NCI-H128 (cell line): ENCODE data around the gene CERS6.
"Not testable (repeated sequence)": the region's sequence is repeated elsewhere in the genome, so short reads cannot be mapped to it uniquely, and the experiment has no call there.

Source experiments
- DNase-seq: peaks from one replicate; lab custom pipeline; 2025; ENCODE audit not compliant: unreplicated experiment; lab: John Stamatoyannopoulos, UW

CERS6 gene

DNA sequence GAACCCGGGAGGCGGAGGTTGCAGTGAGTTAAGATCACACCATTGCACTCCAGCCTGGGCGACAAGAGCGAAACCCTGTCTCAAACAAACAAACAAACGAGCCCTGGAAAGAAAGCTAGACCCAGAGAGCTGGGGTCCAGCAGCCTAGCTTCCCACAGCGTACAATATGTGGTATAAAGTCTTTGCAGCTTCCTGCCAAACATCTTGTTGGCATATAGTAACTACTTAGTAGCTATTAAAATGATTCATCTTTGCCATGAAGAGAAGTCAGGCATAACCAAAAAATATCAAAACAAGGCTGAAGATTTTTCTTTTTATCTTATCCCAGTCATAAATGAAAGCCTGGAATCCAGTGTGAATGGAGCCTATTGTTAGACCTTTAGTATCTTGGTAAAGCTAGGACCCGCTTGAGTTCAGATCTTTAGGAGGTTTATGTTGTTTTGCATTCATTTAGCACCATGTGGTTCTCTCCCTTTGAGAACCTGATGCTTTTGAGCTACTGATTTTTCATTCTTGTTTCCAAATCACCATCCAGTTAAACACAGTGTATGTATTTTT is 206.7 kb downstream of the CERS6 start:
- DNase-seq = no peak

DNA sequence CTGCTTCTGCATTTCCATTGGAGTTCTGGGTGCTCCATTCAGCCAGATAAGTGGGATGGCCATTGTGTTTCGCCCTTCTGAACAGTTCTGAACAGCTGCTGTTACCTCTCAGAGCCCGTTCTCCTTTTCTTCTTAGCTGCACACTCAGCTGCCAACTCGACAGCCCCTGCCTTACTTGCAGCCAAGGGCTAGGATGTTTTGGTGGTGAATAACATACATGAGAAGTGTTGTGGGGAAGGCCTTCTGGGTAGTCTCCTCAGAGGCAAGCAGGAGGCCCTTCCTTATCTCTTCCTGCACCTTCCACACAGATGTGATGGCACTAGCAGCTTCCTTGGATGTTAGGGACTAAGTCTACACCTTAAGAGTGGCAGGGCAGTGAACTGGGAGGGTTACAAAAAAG is 207.9 kb downstream of the CERS6 start:
- no peak for DNase-seq

DNA sequence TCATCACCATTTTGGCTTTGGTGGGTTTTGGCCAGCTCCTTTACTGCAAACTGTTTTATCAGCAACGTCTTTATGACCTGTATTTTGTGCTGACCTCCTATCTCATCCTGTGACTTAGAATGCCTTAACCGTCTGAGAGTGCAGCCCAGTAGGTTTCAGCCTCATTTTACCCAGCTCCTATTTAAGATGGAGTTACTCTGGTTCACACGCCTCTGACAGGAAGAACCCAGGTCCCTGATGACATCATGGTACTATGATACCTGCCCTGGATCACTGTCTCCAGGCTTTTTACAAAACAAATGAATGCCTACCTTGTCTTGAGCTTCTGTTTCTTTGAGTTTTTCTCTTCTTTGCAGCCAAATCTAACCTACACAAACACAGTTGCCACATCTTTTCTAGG is 208.6 kb downstream of the CERS6 start:
- not testable (repeated sequence) for DNase-seq

DNA sequence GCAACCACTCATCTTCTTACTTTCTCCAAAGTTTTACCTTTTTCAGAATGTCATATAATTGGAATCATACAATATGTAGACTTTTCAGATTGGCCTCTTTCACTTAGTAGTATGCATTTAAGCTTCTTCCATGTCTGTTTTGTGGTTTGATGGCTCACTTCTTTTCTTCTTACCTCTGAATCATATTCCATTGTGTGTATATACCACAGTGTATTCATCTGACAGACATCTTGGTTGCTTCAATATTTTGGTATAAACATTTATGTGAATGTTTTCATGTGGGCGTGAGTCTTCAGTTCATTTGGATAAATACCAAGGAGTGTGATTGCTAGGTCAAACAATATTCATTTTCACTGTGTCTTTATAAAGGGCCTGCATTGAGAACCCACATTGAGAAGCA is 210.3 kb downstream of the CERS6 start:
- DNase-seq = no peak

DNA sequence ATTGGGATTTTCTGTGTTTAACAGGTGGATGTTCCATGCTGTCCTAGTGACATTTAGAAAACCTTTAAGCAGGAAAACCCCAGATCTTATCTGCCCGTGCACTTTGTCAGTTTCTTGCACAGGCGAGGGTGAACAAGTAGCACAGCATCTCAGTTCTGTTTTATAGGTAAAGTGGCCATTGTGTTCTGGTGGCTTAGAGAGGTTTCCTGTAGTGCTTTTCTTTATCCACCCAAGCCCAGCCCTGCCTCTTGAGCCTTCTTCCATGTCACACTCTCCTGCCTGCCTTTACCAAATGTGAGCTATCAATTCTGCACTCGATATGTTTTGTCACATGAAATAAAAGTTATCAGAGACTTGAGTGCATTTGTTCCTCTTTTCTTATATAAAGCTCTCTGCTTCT is 211.1 kb downstream of the CERS6 start:
- no peak for DNase-seq

DNA sequence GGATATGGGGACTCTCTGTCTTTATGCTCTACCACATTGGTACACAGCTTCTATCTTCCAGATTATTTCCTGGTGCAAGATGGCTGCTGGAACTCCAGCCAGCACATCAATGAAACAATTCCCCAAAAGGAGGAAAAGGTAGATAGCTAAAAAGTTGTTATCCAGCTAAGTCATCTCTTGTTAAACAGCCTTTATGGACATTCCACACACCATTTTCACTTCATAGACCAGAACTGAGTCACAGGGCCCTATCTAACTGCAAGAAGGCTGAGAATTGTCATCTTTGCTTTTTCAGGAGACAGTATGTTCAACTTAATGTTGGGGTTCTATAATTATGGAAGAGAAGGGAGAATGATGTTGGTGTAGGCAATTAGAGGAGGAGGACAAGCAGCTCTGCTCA is 213.1 kb downstream of the CERS6 start:
- DNase-seq = no peak

DNA sequence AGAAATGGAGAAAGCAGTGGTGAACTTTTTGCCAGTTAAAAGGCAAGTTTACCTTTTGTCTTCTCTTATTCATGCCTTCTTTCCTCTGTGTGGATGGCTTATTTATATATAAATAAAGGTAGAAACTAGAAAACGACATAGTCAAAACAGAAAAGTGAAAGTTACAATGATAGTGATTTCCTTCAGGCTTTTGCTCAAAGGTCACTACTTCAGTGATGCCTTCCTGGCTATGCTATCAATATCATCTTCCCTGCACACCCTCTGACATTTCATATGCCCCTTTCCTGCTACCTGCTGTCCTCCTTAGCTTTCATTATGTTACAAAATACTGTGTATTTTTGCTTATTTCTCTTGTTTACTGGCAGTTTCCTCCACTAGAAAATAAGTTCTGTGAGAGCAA is 214.4 kb downstream of the CERS6 start:
- DNase-seq = no peak

DNA sequence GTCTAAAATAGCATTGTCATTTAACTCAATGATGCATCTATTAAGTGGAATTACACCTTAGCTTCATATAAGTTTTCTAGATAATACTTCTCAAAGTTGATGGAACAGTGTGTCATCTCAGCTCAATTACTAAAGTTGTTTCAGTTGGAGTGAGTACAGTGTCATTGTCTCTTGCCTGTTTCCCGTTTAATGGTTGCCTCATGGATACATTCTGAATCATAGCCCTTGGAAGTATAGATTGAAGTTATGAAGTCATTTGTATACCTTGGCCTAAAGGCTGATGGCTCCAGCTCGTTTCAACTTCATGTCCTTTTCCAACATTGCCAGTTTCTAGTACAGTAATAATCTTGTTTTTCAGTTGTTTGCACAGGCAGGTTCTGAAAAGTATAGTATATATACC is 215.9 kb downstream of the CERS6 start:
- no peak for DNase-seq

DNA sequence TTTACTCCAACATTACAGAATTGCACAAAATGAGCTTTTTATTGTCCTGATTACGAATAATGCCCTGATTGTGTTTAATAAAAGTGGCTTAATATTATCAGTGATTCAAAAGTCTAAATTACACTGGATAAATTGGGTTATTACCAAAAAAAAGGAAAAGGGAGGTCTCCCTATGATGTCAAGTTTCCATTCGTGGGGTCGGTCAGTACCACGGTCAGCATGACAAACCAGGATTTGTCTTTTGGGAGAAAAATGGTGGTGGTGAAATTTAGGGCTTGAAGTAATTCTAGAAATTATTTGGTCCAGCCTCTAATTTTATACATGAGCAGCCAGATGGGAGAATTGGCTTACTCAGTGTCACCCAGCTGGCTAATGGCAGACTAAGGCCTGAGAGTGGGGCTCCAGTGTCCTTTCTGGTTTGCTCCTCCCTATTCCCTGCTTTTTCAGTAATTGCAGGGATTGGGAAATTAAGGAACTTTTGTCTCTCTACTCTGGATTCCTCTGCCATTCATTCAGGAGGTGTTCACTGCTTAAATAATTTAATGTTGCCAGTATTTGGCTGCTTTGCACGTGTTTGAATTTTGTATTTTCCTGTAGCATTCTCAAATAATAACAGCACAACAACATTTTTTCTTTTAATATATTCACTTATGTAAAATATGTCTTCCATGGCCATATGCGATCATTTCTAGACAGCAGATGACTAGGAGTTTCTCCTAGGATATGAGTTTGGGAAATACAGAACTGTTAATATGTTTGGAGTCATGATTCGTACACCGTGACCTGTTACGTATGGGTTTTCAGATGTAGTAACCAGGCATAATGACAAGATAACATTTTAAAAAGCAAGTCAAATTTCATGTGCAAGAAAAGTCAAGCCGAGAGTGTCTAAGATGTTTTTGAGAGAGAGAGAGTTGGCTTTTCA is 217.5 kb downstream of the CERS6 start:
- DNase-seq = no peak

DNA sequence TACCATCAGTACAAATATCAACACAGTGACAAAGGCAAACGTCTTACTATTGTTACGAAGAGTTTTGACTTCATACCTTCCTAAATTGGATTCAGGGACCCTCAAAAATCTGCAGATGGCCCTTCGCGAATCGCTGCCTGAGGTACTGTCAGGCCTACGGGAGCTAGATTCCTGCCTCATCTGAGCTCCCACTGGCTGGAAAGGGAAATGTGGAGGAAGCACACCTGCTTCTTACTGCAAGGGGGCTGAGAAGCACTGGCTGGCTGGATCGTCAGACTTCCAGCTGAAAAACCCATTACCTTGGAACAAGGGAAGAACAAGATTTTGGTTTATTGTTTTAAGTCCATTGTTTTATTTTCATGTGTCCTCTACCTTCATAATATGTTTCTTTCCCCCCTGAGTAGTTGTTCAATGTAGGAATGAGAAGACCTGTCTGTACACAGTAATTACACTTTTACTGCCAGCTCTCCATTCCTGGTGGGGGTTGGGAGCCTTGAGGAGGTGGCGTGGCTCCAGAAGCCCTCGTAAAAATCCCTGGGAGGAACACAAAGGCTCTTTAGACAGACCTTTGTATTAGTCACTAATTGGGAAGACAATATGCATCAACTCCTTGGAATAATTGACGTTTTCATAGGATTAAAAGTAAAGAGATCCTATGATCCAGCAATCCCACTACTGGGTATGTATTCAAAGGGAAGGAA is 222.2 kb downstream of the CERS6 start:
- no peak for DNase-seq

DNA sequence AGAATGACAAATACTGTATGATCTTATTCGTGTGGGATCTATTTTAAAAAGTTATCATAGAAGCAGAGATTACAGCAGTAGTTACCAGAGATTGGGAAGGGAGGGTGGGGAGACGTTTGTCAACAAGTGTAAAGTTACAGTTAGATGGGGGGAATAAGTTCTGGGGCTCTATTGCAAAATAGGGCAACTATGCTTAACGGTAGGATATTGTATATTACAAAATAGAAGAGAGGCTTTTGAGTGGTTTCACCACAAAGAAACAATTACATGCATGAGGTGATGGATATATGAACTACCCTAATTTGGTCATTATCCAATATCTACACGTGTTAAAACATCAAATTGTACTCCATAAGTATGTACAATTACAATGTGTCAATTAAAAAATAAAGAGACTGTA is 223.0 kb downstream of the CERS6 start:
- no peak for DNase-seq

DNA sequence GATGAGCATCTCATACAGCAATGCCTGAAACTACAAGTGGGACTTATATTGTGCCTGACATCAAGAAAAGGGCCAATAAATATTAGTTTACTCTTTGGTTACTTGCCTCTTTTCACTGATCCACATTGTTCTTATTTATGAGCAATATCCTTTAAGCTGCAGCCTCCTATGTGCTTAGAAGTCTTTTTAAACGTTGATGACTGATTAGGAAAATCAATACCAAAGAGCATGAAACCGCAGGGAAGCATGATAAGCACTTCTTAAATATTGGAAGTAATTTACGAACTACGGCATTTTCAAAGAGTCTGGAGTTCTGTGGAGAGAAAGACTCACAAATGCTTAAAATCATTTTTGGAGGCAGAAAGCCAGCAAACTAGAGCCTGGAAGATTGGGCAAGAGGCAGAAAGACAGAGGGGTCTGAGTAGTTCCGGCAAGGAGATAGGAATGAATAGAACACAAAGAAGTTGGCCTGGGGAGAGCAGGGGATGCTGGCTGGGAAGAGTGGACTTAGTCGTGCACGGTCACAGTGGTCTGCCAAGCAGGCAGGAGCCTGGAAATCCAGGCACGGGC is 223.8 kb downstream of the CERS6 start:
- DNase-seq = no peak

DNA sequence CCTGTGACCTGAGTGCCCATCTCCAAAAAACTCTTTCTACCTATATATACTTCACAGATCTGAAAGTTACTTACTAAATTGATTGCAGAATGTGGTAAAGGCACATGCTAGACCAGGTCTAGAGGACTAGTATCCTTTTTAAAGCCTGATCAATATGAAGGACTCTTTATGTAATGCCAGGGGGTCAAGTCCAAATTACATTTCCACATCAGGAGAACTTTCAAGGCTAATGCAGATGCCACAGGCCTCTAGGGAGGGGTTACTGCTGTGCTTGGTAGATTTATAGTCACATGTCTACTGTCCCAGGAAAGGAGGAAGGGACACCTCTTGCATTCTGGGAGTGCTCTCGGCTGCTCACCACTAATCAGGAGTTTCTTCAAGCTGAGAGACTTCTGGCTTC is 227.9 kb downstream of the CERS6 start:
- DNase-seq = no peak

DNA sequence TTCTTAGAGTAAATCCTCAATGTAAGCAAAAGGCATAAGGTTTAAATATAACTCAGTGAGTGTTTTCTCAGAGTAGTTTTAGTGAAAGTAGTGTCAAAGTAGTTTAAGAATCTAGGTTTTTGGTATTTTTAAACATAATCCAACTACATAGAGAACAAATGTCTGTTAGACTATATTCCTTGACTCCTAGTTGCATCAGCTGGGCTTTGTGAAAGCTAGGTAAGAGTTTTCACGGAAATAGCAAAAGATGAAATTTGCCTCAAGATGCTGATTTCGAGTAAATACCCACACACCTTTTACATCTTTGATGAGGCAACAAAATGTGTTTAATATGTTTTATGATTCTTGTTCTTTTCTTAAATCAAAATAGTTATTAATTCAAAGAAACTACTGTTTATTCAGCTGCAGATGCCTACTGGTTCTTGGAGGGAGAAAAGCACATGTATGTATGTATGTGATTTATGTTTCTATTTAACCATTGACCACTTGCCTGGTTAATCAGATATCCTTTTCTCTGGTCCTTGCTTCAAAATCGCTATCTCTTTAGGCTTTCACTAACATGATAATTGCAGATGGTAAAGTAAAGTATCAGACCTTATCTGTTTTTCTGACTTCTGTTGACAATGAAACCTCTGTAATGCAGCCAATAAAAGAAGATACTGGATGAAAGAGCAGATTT is 229.0 kb downstream of the CERS6 start:
- DNase-seq = no peak

DNA sequence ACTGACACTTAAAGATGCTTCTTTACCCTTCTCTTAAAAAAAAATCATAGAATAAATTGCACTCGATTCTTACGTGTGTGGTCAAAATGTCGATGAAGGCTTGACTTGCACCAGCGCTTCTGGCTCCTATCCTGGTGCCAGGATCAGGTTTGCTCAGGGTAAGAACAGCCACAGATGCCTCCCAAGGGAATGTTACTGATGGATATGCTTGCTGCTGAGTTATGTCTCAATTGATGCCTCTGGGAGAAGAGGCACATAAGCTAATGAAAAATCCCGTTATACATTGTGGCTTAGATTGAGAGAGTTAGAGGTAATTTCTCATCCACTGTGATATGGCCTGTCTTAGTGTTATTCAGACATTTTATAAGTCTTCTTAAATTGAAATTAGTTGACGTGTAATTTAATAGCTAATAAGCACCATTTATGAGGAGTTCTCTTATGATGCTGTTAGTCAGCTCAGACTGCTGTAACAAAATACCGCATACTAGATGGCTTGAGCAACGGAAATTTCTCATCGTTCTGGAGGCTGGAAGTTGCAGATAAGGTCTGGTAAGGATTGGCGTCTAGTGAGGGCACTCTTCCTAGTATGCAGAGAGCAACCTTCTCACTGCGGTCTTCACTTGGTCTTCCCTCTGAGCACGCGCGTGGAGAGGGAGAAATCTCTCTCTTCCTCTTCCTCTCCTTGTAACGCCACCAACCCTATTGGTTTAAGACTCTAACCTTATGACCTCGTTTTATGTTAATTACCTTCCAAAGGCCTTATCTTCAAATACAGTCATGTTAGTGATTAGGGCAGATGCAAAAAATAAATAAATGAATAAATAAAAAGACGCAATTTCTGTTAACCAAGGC is 229.8 kb downstream of the CERS6 start:
- DNase-seq = no peak

DNA sequence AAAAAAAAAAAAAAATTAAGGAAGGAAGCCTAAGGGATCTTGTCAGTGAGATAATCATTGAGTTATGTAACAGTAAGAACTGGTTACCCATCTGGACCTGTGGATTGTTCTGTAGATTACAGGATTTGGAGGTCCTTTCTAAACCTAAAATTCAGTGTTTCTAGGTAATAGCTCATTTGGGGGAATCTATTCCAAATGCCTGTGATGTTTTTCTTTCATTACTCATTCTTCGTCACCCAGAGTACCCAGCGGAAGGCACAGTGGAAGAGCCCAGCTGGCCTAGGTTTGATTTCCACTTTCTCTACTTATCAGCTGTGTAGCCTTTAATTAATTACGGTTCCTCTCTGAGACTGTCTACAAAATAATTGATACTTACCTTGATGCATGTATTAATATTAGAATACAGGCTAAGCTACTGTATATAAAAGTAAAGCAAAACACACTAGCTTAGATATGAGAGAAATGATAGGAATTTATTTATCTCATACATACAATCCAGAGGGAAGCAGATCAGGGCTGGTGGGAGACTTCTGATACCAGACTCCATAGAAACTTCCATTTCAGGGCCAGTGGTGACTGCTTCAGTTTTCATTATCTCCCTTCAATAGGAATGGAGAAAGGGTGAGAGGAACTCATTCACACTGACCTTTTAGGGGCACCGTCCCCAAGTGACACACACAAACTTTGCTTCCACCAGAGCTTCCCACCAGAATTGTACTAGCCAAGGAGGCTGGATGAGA is 230.6 kb downstream of the CERS6 start:
- DNase-seq = no peak

DNA sequence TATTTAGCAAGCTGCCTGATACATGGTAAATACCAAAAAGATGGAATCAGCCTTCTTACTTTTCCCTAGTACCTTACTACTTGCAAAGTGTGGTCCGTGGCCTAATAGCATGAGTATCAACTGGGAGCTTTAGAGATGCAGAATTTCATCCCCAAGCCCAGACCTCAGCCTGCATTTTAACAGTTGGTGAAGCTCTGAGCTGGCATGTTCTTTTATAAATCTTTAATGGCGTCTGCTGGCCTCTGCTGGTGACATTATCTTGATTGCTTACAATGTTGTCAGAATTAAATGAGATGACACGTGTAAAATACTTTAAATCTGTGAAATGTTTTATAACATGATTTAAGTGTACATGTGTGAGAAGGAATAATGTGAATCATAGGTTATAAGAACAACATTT is 231.2 kb downstream of the CERS6 start:
- no peak for DNase-seq

DNA sequence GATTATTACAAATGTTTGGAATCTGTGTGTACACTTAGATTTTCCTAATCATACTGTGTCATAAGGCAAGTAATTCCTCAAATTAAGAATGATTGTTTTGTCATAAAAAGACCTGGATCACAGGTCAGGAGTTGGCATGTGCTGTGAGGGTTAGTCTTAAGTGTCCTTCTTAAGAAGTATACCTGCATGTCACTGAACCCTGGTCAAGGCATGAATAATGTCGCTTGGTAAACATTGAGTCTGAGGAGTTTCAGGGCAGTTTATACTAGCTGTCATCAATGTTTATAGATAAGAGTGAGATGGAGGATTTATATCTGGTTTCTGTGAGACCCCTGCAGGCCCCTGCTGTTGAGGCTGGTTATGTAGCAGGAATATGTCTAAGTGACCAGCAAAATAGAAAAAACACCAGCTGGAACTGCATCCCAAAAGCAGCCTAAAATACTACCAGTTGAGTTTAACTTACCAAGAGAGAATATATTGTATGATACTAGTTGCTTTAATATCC is 234.4 kb downstream of the CERS6 start:
- no peak for DNase-seq

DNA sequence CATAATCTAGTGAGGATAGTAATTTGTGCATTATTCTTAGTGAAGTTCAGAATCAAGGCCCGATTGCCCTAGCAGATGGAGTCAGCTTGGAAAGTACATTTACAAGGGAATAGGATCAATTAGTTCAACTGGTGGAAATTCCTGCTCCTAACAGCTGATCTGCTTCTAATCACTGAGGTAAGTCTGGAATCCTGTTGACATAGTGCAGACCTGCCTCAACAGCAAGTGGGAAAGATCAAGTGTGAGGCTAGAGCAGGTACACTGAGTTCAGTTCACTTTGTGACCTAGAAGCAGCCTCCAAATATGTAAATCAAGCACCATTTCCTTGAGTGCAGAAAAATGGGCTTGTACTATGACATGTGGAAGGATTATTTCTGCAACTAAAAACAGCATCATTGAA is 235.1 kb downstream of the CERS6 start:
- DNase-seq = no peak
